Neural crest cell (in vitro differentiated cells): ENCODE measurements around the gene UTS2. TPM values are rescaled to one million over a fixed set of nuclear protein-coding genes. Genes with fewer than 3 reads are reported as not detected.
A peak's percentile ranks its signal among the peaks of the same experiment; 100 is the strongest.

Experiments used
- DNase-seq: peaks from one replicate; pipeline ENCODE4 v3.0.0; 2021; ENCODE audit warnings: low read depth, mixed read lengths, low spot score
- H3K27ac Mint-ChIP-seq: one replicate; pipeline ENCODE4 v1.8.0; 2021; ENCODE audit warnings: mild to moderate bottlenecking, mixed read lengths; ENCODE audit not compliant: unreplicated experiment
- H3K27me3 Mint-ChIP-seq: 2 replicates; pipeline ENCODE4 v1.8.0; 2021; ENCODE audit warnings: low read depth, mild to moderate bottlenecking, mixed read lengths
- H3K36me3 Mint-ChIP-seq: 2 replicates; pipeline ENCODE4 v1.8.0; 2021; ENCODE audit warnings: low read depth, mild to moderate bottlenecking, mixed read lengths
- H3K4me1 Mint-ChIP-seq: 2 replicates; pipeline ENCODE4 v1.8.0; 2021; ENCODE audit warnings: mixed read lengths
- H3K4me3 Mint-ChIP-seq: one replicate; pipeline ENCODE4 v1.8.0; 2021; ENCODE audit warnings: mild to moderate bottlenecking, mixed read lengths
- H3K9me3 Mint-ChIP-seq: 2 replicates; pipeline ENCODE4 v1.8.0; 2021; ENCODE audit warnings: mixed read lengths
- total RNA-seq: library from RNA; stranded (reverse); gene quantifications from 2 replicates; pipeline ENCODE4 v1.2.1, GENCODE V29; 2021
- TF ChIP-seq, protein P1 (sequence below): fragments of 200-600 bp; sonication (generic); conservative IDR thresholded peaks from 2 replicates; pipeline ENCODE4 v1.5.0; 2021; ENCODE audit warnings: antibody characterized with exemption, mild to moderate bottlenecking

The UTS2 gene
- total RNA-seq, 1 donor from 2014 or later: not detected

DNA sequence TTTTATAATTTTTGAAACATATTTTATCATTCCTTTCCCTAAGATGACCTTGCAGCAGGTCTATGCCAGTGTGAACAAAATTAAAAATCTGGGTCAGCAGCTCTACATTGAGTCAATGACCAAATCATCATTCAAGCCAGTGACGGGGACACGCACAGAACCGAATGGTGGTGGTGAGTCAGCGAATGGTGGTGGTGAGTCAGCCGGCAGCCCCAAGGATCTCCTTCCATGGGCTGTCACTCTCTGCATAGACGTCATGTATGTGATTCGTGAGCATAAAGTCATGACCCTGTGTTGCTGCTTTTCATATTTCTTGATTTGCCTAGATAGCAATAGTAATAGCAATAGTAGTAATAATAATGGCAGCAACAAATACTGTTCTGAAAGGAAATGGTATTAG is 42.5 kb downstream of the UTS2 start:
- H3K36me3 Mint-ChIP-seq: peaks cover 20% of the 10 kb centered on the region
- TF ChIP-seq, protein P1, sequence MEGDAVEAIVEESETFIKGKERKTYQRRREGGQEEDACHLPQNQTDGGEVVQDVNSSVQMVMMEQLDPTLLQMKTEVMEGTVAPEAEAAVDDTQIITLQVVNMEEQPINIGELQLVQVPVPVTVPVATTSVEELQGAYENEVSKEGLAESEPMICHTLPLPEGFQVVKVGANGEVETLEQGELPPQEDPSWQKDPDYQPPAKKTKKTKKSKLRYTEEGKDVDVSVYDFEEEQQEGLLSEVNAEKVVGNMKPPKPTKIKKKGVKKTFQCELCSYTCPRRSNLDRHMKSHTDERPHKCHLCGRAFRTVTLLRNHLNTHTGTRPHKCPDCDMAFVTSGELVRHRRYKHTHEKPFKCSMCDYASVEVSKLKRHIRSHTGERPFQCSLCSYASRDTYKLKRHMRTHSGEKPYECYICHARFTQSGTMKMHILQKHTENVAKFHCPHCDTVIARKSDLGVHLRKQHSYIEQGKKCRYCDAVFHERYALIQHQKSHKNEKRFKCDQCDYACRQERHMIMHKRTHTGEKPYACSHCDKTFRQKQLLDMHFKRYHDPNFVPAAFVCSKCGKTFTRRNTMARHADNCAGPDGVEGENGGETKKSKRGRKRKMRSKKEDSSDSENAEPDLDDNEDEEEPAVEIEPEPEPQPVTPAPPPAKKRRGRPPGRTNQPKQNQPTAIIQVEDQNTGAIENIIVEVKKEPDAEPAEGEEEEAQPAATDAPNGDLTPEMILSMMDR: no peak
- DNase-seq: no peak
- H3K27ac Mint-ChIP-seq: no peak overlapping the region
- H3K4me1 Mint-ChIP-seq: no peaks in the 10 kb centered on the region
- H3K9me3 Mint-ChIP-seq: peaks cover 13% of the 10 kb centered on the region
- H3K27me3 Mint-ChIP-seq: no peaks in the 10 kb centered on the region
- H3K4me3 Mint-ChIP-seq: no peak overlapping the region

DNA sequence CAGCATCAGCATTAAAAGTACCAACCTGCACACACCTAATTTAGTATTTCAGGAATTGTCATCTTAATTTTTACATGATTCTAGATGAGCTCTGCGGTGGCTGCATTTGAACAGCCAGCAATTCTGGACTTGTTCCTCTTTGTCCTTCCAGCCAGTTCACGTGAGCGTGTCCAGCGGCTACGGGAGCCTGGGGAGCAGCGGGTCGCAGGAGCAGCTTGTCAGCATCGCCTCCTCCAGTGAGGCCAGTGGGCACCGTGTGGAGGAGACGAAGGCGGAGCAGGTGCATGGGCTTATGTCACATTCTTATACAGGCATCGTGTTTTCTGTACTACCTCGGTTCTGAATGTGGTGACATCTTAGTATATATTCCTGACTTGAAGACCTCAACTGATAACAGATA is 43.1 kb downstream of the UTS2 start:
- TF ChIP-seq, protein P1: no peak

DNA sequence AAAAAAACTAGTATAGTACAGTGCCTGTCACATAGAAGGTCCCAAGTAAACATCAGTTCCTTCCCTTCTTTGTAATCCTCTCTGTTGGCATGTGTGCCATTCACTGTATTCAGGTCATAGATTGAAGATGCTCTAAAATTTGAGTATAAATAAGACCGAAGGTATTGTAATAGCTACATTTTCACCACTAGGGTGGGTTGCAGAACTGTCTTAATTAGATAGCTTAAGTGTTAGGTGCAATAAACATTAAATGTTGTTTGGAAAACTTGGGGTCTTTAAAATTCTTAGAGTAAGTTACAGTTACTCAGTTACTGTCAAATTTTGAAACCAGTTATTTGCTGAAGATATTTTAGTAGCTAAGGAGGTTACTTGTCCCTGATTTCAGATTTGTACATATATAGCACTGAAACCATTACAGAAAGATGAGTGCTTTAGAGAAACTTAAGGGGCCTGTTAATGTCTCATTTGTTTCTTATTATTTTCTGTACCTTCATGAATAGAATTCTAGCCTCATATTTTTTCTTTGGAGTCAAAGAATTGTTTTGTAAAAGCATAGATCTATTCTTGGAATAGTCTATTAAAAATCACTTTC is 44.5 kb downstream of the UTS2 start:
- TF ChIP-seq, protein P1: peak; percentile 72
- no peak overlapping the region for H3K4me3 Mint-ChIP-seq
- DNase-seq: no peak
- no peak overlapping the region for H3K27ac Mint-ChIP-seq
- peaks cover 6% of the 10 kb centered on the region for H3K36me3 Mint-ChIP-seq
- H3K27me3 Mint-ChIP-seq: no peaks in the 10 kb centered on the region
- no peaks in the 10 kb centered on the region for H3K4me1 Mint-ChIP-seq
- peaks cover 5% of the 10 kb centered on the region for H3K9me3 Mint-ChIP-seq

More for the DNA sequence above, 43.1 kb downstream of the UTS2 start:
- no peaks in the 10 kb centered on the region for H3K27me3 Mint-ChIP-seq
- peaks cover 17% of the 10 kb centered on the region for H3K36me3 Mint-ChIP-seq
- no peak overlapping the region for H3K27ac Mint-ChIP-seq
- peaks cover 13% of the 10 kb centered on the region for H3K9me3 Mint-ChIP-seq
- no peak for DNase-seq
- H3K4me1 Mint-ChIP-seq: no peaks in the 10 kb centered on the region
- H3K4me3 Mint-ChIP-seq: no peak overlapping the region

DNA sequence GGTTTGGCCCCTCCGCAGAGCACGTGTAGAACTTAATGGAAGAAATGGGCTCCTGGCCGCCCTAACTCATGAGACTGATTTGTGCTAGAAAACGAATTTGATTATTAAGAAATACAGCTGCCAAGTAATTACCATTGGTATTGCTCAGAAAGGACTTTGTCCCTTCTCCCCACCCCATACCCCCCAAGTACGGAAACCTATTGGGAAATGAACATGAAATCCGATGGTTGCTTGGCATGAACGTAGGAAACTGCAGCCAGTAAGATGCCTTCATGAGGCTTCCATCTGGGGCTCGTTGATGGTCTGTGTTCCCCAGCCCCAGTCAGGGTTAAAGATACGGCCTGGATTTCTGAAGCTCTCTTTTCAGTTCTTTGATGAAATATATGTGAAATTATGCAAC is 47.4 kb downstream of the UTS2 start:
- no peak for DNase-seq
- no peak overlapping the region for H3K4me3 Mint-ChIP-seq
- no peak overlapping the region for H3K27ac Mint-ChIP-seq
- no peaks in the 10 kb centered on the region for H3K36me3 Mint-ChIP-seq
- TF ChIP-seq, protein P1: no peak
- no peaks in the 10 kb centered on the region for H3K27me3 Mint-ChIP-seq
- no peaks in the 10 kb centered on the region for H3K4me1 Mint-ChIP-seq
- no peaks in the 10 kb centered on the region for H3K9me3 Mint-ChIP-seq

Other genes starting within 250 kb of the UTS2 start
- gene VAMP3, start 81.8 kb downstream of the UTS2 start, total RNA-seq: 63.9 and 64.4 TPM in 2 replicates
- gene PER3, start 68.8 kb downstream of the UTS2 start, total RNA-seq: 5.3 and 5.6 TPM in 2 replicates
- gene TNFRSF9, start 87.8 kb upstream of the UTS2 start, total RNA-seq: 0.23 and 0.28 TPM in 2 replicates
- 383 and 386 TPM in 2 replicates for gene PARK7, start 108.6 kb upstream of the UTS2 start, total RNA-seq
- 23.3 and 24.0 TPM in 2 replicates for gene ERRFI1, start 173.2 kb upstream of the UTS2 start, total RNA-seq